ENCODE results near the gene DTNB.

GRCh38 chr2:25567406-25567805 lies 106.0 kb downstream of the DTNB start:
- TF ChIP-seq CTCF (conservative IDR thresholded peaks at IDR 0.05), result peak; percentile 48
- TF ChIP-seq ZFX (IDR thresholded peaks at IDR 0.05), result no peak

Data from C4-2B (cell line).